Subcutaneous adipose tissue (tissue), 4 donors: Measurements from ENCODE around the gene FGR. TPM values are rescaled to one million over a fixed set of nuclear protein-coding genes. Genes with fewer than 3 reads are reported as not detected.

Experiments
- CTCF ChIP-seq: fragments of 450-650 bp; IDR thresholded peaks from one replicate; pipeline ENCODE4 v1.5.1; 2016; ENCODE audit warnings: low read depth, mild to moderate bottlenecking, control low read depth, antibody characterized with exemption, moderate library complexity
- total RNA-seq, 4 donors: library from RNA; depleted of rRNA; stranded (reverse); fragments of >200 nt; gene quantifications; one replicate each; pipeline ENCODE4 v1.1.0, GENCODE V29; 2016

The FGR gene
- total RNA-seq, 4 donors from 2014 or later, result 22.4 to 179 (median 44.6) TPM

DNA sequence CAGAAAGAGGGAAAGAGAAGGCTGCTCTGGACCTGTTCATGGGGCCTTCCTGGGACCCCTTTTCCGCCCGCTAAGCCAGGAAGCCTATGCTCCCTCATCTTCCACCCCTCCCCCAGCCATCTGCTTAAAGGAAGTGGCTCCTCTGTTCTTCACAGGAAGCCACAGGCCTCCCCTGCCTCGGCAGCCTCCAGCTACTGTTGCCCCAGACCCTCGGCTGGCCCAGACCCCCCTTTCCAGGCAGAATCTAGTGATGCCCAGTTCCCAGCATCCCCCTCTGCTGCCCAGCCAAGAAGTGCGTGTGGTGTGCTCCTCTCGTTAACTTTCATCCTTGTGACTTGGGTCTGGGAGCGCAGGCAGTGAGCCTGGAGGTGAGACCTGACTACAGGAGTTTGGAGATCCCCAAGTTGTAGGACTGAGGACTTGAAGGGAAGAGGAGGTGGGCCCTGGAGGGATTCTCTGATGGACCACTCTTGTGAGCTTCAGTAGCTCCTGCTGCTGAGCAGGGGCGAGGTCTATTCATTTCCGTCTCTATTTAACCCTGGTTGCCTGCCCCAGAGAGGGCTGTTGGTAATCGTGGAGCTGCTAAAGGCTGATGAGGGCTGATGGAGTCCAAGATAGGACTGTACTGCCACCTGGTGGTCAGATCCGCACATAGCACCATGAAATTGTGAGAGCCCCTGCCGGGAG, 27.9 kb upstream of the FGR start:
- TF ChIP-seq CTCF, result no peak

- no peak for TF ChIP-seq CTCF
Observed at GRCh38 chr1:27662261-27662660, 27.3 kb upstream of the FGR start.

DNA sequence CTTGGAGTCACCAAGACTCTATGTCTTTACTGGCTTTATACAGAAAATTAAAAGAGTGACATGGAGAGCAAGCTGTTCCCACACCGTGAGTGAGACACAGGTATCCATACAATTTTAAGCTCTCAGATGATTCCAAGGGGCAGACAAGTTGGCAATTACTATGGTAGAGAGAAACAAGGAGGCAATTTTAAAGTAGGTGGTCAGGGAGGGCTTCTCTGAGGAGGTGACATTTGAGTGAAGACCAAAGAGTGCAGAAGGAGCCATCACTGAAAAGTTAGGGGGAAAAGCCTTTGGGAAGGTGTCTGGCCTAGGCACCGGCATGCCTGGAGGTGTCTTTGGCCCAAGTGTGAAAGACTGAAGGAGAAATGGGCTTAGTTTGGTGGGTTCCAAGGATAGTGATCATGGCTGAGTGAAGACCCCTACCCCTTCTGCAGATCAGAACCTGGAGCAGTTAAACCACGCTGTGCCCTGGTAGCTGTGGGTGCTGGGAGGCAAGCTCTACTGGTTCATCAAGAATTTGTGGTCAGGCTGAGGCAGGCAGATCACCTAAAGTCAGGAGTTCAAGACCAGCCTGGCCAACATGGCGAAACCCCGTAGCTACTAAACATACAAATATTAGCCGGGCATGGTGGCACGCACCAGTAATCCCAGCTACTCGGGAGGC, 26.6 kb upstream of the FGR start:
- no peak for TF ChIP-seq CTCF

DNA sequence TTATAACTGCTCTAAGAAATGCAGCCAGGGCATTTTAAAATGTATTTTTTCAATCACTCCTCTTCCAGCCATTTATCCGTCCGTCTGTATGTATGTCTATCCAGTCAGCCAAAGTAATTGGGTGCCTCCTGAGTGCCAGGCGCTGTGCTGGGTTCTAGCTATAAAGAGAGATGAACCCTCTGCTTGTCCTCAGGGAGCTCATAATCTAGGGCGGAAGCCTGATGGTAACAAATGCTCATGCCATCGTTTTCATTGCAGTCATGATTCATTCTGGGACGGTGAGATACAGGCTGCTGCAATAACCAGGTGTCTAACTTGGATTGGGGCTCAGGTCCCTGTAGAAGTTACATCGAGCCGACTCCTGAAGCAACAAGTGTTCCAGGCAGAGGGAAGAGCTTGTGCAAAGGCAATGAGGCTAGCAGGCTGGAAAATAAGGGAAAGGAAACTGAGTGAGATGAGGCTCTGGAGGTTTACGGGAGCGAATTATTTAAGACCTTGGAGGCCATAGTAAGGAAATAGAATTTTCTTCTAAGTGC, 25.4 kb upstream of the FGR start:
- no peak for TF ChIP-seq CTCF

GRCh38 chr1:27659497-27660299, 24.7 kb upstream of the FGR start:
- TF ChIP-seq CTCF, result no peak

GRCh38 chr1:27658951-27659496, 24.0 kb upstream of the FGR start:
- TF ChIP-seq CTCF, result no peak
